GM18511 (cell line): ENCODE results near the gene CRADD.
"Not testable (repeated sequence)": the region's sequence is repeated elsewhere in the genome, so short reads cannot be mapped to it uniquely, and the experiment has no call there.

Experiments used
- ATAC-seq: cut with Tn5 transposase; IDR thresholded peaks from one replicate; pipeline ENCODE4 v1.9.1; 2021; ENCODE audit warnings: mild to moderate bottlenecking, moderate library complexity; ENCODE audit not compliant: unreplicated experiment

The CRADD gene

GRCh38 chr12:93862424-93862823 lies 185.2 kb downstream of the CRADD start:
- ATAC-seq: no peak

DNA sequence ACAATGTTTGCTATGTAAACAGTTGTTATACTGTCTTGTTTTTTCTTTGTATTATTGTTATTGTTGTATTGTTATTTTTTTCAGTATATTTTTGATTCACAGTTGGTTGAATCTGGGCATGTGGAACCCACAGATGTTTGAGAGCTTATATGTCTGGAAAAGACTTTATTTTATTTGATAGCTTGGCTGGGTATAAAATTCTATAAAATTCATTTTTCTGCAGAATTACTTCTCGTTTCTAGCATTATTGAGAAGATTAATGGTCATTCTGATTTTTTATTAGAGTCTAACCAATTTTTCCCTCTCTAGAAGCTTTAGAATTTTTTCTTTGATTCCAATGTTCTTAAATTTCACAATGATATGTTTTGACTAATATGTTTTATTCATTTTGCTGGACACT lies 188.6 kb downstream of the CRADD start:
- ATAC-seq: no peak

DNA sequence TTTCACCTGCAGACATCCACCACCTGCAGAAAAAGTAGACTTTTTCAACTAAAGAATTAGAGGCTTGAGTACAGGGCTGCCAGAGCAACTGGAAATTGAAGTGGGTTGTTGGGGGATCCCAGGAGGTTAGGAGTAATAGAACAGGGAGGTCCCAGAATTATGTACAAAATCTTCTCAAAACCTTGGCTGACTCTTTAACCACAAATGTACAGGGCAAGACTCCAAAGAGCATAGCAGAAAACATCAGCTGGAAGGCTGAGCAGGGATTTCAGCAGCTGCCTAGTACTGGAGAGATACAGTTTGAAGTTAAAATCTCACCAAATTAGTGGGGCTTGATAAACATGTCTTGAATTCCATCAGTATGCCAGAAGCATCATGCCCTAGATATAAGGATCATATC lies 191.6 kb downstream of the CRADD start:
- ATAC-seq: no peak

DNA sequence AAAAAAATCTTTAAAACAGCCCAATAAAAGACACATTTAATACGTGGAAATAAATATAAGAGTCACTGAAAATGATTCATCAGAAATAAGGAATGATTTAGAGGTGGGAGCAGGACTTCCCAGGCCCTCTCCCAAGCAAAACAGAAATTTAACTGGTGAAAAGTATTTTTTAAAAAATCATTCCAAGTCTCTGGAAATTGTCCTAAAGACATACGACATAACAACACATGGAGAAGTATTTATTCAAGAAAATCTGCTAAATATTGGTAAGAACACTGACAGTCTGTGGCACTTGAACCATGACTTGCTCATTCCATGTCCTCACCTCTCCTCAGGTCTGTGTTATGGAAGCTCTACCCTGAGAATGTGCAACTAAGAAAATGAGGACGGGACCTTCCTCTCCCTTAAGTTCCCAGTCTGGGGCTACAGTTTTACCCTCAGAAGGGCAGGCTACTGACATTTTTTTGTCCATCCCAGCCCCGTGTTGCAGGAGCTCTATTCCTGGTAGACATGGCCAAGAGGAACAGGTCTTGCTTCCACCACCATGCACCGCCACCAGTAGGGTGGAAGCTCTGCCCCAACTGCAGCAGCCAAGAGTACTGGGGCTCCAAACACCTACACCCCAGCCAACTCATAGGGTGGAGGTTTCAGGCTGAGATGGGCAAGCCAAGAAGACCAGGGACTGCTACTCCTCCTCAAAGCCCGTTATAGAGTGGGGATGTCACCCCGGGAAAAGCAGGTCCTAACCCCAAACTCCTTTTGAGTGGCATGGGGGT lies 193.0 kb downstream of the CRADD start:
- ATAC-seq: no peak

DNA sequence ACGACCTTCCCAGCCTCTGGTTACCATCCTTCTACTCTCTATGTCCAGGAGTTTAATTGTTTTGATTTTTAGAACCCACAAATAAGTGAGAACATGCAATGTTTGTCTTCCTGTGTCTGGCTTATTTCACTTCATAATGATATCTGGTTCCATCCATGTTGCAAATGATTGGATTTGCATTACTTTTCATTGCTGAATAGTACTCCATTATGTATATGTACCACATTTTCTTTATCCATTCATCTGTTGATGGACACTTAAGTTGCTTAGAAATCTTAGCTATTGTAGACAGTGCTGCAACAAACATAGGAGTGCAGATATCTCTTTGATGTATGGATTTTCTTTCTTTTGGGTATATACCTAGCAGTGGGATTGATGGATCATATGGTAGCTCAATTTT lies 194.4 kb downstream of the CRADD start:
- ATAC-seq: not testable (repeated sequence)

DNA sequence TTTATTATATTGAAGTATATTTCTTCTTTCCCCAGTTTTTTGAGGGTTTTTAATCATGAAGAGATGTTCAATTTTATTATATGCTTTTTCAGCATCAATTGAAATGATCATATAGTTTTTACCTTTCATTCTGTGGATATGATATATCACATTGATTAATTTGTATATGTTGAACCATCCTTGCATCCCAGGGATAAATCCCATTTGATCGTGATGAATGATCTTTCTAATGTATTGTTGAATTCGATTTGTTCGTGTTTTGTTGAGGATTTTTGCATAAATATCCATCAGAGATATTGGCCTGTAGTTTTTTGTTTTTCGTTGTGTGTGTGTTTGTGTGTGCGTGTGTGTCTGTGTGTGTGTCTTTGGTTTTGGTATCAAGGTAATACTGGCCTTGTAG lies 196.4 kb downstream of the CRADD start:
- ATAC-seq: no peak

- no peak for ATAC-seq
These were observed 198.0 kb downstream of the CRADD start for GRCh38 chr12:93875157-93875556.

GRCh38 chr12:93876360-93876759 lies 199.2 kb downstream of the CRADD start:
- ATAC-seq: no peak

- no peak for ATAC-seq
These were observed 200.3 kb downstream of the CRADD start for GRCh38 chr12:93877446-93877845.

DNA sequence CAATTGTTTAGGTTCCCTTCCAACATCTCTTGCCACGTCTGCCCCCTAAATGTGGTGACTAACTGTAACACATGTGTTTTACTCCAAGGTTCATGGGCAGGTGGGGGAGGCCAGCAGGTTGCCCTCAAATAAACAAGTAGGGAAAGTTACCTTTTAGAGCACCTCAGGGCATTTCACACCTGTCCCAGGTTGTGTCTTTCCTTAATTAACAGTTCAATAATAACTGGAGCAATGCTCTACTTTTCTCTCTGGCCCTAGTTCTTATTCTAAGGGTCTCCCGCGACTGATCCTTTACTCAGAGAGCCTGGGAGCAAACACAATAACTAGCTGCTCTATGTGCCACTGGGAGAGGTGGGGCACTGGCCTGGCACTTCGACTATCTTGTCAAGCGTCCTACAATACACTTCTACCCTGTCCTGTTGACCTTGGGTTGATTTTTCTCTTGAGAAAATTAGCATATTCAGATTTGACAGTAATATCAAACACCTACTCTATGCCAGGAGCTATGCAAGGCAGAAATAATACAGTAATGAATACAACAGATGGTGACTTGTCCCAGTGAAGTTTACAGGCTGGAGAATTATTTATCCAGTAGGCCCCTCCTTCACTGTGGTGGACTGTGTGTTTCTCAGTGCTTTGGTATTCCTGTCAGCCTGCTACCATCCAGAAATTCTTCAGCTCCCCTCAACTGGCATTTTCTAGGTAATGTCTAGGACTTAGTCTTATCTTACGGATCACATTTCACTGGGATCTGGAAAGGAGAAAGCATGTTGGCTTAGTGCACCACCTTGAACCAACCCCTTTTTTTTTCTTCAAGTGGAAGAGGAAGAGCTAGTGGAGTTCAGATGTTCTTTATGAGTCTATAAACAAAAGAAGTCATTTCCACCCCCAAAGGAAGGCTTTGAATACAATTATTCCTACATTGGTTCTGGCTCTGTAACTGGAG lies 202.6 kb downstream of the CRADD start:
- ATAC-seq: no peak

GRCh38 chr12:93880853-93881522 lies 203.8 kb downstream of the CRADD start:
- no peak for ATAC-seq

- ATAC-seq: no peak
These were observed 205.6 kb downstream of the CRADD start for GRCh38 chr12:93882763-93883162.

DNA sequence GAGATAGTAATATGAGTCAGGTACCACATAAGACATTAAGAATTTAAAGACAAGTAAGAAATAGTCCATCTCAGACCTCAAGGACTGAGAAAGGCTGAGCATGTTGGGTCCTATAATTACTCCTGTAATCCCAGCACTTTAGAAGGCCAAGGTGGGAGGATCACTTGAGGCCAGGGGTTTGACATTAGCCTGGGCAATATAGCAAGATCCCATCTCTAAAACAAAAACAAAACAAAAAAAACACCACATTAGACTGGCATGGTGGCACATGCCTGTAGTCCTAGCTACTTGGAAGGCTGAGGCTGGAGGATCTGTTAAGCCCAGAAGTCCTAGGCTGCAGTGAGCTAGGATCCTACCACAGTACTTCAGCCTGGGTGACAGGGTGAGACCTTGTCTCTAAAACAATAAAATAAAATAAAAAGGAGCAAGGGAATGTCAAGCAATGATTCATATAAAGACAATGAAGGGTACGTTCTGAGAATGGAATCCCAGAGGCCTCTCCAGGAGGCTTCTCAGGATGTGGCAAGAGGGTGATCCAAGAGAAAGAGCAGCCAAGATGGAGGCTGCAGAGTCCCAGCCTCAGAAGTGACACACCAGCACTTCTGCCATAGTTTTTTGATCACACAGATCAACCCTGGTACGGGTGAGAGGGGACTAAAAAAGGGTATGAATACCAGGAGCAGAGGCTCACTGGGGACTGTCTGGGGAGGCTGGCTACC lies 206.4 kb downstream of the CRADD start:
- no peak for ATAC-seq

GRCh38 chr12:93884794-93885460 lies 207.8 kb downstream of the CRADD start:
- no peak for ATAC-seq

DNA sequence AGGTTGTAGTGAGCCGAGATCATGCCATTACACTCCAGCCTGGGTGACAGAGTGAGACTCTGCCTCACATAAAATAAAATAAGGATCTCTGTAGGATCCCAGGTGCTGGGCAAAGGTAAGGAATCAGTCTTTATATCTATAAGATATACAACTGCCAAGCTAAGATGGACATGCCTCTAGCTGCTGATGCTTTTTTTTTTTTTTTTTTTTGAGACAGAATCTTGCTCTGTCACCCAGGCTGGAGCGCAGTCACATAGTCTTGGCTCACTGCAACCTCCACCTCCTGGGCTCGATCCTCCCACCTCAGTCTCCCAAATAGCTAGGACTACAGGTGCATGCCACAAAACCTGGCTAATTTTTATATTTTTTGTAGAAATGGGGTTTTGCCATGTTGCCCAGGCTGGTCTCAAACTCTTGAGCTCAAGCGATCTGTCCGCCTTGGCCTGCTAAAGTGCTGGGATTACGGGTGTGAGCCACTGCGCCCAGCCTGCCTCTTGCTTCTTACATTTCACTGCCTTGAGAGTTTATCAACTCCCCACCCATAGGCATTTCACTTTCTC lies 208.9 kb downstream of the CRADD start:
- ATAC-seq: not testable (repeated sequence)

DNA sequence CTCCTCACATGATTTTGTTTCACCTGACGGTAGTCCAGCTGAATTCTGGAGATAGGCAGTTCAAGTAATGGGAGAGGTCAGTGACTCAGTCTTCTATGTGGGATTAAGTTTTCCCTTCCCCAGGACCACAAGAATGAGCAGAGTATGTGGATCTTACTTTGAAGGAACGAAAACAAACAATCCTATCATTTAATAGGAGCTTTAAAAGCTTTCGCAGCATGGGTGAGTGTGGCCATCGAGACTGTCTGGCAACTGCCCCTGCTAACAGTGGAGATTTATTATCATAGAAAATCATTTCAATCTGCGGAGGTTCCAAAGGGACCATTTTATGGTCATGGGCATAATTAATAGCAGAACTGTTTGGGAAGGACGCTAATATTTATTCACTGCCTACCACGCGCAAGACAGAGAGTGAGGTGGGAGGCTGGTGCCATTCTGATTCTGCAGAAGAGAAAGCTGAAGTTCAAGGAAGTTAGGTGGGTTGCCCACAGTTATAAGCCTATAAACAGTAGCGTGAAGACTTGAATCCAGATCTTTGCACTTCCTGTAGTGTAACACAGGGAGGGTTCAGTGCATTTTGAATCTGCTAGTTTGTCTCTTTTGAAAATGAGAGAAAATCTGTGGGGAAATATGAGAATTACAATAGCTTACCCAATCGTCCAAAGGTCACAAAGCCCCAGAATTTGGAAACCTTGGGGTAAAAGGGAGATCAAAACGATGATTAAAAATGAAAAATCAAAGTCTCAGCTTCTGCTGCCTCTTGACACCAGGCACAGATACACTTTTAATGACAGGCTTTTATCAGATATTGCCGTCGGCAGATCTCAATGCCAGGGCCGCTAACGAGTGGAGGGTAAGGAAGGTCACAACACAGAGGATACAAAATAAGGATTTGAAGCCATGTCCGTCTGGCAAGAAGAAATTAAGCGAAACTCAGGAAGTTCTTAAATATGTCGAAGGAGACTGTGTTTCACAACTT lies 209.6 kb downstream of the CRADD start:
- ATAC-seq: no peak

- no peak for ATAC-seq
These were observed 211.8 kb downstream of the CRADD start for GRCh38 chr12:93888964-93889363.

GRCh38 chr12:93889516-93890212 lies 212.5 kb downstream of the CRADD start:
- ATAC-seq: no peak
